Type B pancreatic cell (in vitro differentiated cells): ENCODE results near the gene CCL8. TPM values are rescaled to one million over a fixed set of nuclear protein-coding genes. Genes with fewer than 3 reads are reported as not detected.

ENCODE experiments used
- DNase-seq: peaks from one replicate; pipeline ENCODE4 v3.0.0; 2021; ENCODE audit warnings: mixed read lengths; ENCODE audit not compliant: unreplicated experiment; ENCODE audit errors: extremely low spot score
- H3K27ac Mint-ChIP-seq: 2 replicates; pipeline ENCODE4 v1.8.0; 2021; ENCODE audit warnings: mild to moderate bottlenecking, mixed read lengths
- H3K27me3 Mint-ChIP-seq: 2 replicates; pipeline ENCODE4 v1.8.0; 2021; ENCODE audit warnings: mixed read lengths
- H3K36me3 Mint-ChIP-seq: 2 replicates; pipeline ENCODE4 v1.8.0; 2021; ENCODE audit warnings: mixed read lengths
- H3K4me1 Mint-ChIP-seq: one replicate; pipeline ENCODE4 v1.8.0; 2021; ENCODE audit warnings: mixed read lengths; ENCODE audit not compliant: unreplicated experiment
- H3K4me3 Mint-ChIP-seq: 2 replicates; pipeline ENCODE4 v1.8.0; 2021; ENCODE audit warnings: mild to moderate bottlenecking, mixed read lengths
- H3K9me3 Mint-ChIP-seq: 2 replicates; pipeline ENCODE4 v1.8.0; 2021; ENCODE audit warnings: mixed read lengths
- CTCF ChIP-seq: fragments of 200-600 bp; sonication (generic); conservative IDR thresholded peaks from 2 replicates; pipeline ENCODE4 v1.5.0; 2021; ENCODE audit warnings: antibody characterized with exemption, mild to moderate bottlenecking
- total RNA-seq: library from RNA; stranded (reverse); gene quantifications from 2 replicates; pipeline ENCODE4 v1.2.1, GENCODE V29; 2021; ENCODE audit warnings: low replicate concordance

Gene CCL8
- total RNA-seq, 1 donor from 2014 or later, result not detected

- H3K4me3 Mint-ChIP-seq, result no peak overlapping the region
- no peaks in the 10 kb centered on the region for H3K36me3 Mint-ChIP-seq
- TF ChIP-seq CTCF, result no peak
- no peak overlapping the region for H3K27ac Mint-ChIP-seq
- peaks cover 6% of the 10 kb centered on the region for H3K27me3 Mint-ChIP-seq
- no peaks in the 10 kb centered on the region for H3K9me3 Mint-ChIP-seq
- DNase-seq, result no peak
- no peaks in the 10 kb centered on the region for H3K4me1 Mint-ChIP-seq
These were observed 14.2 kb upstream of the CCL8 start for GRCh38 chr17:34305061-34305460.

DNA sequence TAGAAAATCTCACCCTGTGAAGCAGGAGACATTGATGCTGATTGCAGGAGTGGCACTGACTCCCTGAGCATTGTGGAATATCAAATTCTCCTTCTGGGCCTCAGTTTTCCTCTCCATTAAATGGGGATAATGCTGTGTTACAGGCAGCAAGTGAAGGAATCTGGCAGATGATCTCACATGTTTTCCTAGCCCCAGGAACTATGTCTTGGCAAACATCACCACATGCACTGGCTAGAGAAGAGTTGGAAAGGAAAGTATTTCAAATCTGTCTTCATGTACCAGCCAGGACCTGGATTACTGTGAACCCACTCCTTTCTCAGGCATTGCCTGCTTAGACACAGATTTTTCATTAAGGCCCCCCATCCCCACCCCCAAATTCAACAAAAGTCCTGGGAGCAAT is 13.6 kb upstream of the CCL8 start:
- Mint-ChIP-seq H3K4me3 (no peak overlapping the region), H3K36me3 (no peaks in the 10 kb centered on the region)

DNA sequence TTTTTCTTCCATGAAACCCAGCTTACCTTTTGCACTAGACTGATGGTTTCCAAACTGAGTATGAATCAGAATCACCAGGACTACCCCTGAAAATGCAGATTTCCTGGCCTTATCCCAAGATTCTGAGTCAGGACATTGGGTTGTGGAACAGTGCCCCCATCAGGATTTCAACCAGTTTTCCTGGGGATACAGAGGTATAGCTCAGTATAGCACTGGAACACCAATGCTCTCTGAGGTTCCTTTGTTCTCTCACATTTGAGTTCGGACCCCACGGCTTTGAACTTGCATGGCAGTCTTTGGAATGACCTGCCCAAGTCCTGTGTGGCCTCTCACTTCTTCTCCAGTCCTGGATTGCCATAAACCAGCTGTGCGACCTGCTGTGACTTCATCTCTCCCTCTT is 12.8 kb upstream of the CCL8 start:
- no peak for TF ChIP-seq CTCF
- H3K9me3 Mint-ChIP-seq, result no peaks in the 10 kb centered on the region
- no peak for DNase-seq
- H3K4me1 Mint-ChIP-seq, result no peaks in the 10 kb centered on the region
- no peak overlapping the region for H3K4me3 Mint-ChIP-seq
- peaks cover 6% of the 10 kb centered on the region for H3K27me3 Mint-ChIP-seq
- H3K36me3 Mint-ChIP-seq, result no peaks in the 10 kb centered on the region
- no peak overlapping the region for H3K27ac Mint-ChIP-seq

More for the DNA sequence above, 13.6 kb upstream of the CCL8 start:
- H3K9me3 Mint-ChIP-seq, result no peaks in the 10 kb centered on the region
- no peak for DNase-seq
- no peak overlapping the region for H3K27ac Mint-ChIP-seq
- H3K4me1 Mint-ChIP-seq, result no peaks in the 10 kb centered on the region
- peaks cover 6% of the 10 kb centered on the region for H3K27me3 Mint-ChIP-seq
- TF ChIP-seq CTCF, result no peak

DNA sequence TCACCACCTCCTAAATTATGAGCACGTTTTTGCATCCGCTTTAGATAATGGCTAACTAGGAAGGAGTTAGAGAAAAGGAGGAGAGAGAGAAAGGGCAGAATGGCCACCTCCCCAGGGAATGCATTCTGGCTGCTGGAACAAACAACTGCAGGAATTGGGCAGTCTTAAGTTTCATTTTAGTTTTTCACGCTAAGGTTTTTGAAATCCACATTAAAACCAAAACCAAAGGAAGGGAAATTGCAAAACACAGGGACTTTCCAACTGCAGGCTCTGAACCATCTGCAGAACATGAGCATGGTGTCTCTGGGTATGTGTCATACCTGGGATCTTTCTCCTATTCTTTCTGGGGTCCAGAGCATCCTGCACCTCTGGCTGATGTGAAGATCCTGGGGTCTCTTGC is 12.1 kb upstream of the CCL8 start:
- no peak for TF ChIP-seq CTCF
- H3K4me1 Mint-ChIP-seq, result peaks cover 3% of the 10 kb centered on the region
- H3K9me3 Mint-ChIP-seq, result no peaks in the 10 kb centered on the region
- H3K27ac Mint-ChIP-seq, result no peak overlapping the region
- no peak overlapping the region for H3K4me3 Mint-ChIP-seq
- H3K36me3 Mint-ChIP-seq, result no peaks in the 10 kb centered on the region
- peaks cover 6% of the 10 kb centered on the region for H3K27me3 Mint-ChIP-seq
- DNase-seq, result no peak

DNA sequence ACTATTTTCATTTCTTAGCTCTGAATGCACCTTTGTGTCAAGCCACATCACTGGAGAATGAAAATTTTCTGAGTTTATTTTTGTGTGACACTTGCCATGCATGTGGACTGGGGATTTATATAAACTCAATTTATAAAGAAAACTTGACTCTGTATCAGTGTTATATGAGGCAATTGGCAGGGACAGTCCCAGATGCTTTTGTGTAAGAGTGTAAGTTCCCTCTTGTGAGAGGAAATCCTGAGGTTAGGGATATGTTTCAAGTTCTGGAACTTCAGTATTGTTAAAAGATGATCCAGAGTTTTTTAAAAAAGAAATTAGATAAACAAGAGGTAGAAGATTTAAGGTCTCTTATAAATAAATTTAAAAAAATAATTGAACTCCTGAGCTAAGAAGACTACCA is 10.9 kb upstream of the CCL8 start:
- Mint-ChIP-seq H3K27ac (no peak overlapping the region), H3K9me3 (no peaks in the 10 kb centered on the region), H3K4me1 (peaks cover 6% of the 10 kb centered on the region), H3K27me3 (peaks cover 9% of the 10 kb centered on the region), H3K4me3 (no peak overlapping the region), H3K36me3 (no peaks in the 10 kb centered on the region)
- TF ChIP-seq CTCF, result no peak
- no peak for DNase-seq

GRCh38 chr17:34311291-34311690 is 7.9 kb upstream of the CCL8 start:
- no peak overlapping the region for H3K27ac Mint-ChIP-seq
- H3K4me3 Mint-ChIP-seq, result no peak overlapping the region
- H3K36me3 Mint-ChIP-seq, result no peaks in the 10 kb centered on the region
- no peak for TF ChIP-seq CTCF
- H3K4me1 Mint-ChIP-seq, result peaks cover 6% of the 10 kb centered on the region
- no peaks in the 10 kb centered on the region for H3K9me3 Mint-ChIP-seq
- H3K27me3 Mint-ChIP-seq, result peaks cover 18% of the 10 kb centered on the region
- no peak for DNase-seq
